ENCODE data around the gene PCDHAC2. TPM values are rescaled to one million over a fixed set of nuclear protein-coding genes. Genes with fewer than 3 reads are reported as not detected.

Gene PCDHAC2
- total RNA-seq, 2 experiments from 2014 or later = not detected

Other genes starting within 250 kb of the PCDHAC2 start
- gene PCDHA1, start 180.3 kb upstream of the PCDHAC2 start, total RNA-seq = not detected
- not detected for gene PCDHA2, start 171.6 kb upstream of the PCDHAC2 start, total RNA-seq
- not detected for gene PCDHA3, start 165.4 kb upstream of the PCDHAC2 start, total RNA-seq
- not detected for gene PCDHA4, start 159.4 kb upstream of the PCDHAC2 start, total RNA-seq
- gene PCDHA5, start 144.9 kb upstream of the PCDHAC2 start, total RNA-seq = not detected
- not detected for gene PCDHA6, start 138.5 kb upstream of the PCDHAC2 start, total RNA-seq
- not detected for gene PCDHA7, start 132.2 kb upstream of the PCDHAC2 start, total RNA-seq
- not detected for gene PCDHA8, start 125.3 kb upstream of the PCDHAC2 start, total RNA-seq
- not detected for gene PCDHA9, start 118.1 kb upstream of the PCDHAC2 start, total RNA-seq
- not detected for gene PCDHA10, start 110.6 kb upstream of the PCDHAC2 start, total RNA-seq
- gene PCDHA11, start 97.5 kb upstream of the PCDHAC2 start, total RNA-seq = not detected
- not detected for gene PCDHA12, start 91.2 kb upstream of the PCDHAC2 start, total RNA-seq
- not detected for gene PCDHA13, start 84.4 kb upstream of the PCDHAC2 start, total RNA-seq
- not detected for gene PCDHAC1, start 40.2 kb upstream of the PCDHAC2 start, total RNA-seq
- not detected for gene PCDHB1, start 84.9 kb downstream of the PCDHAC2 start, total RNA-seq
- not detected for gene PCDHB2, start 128.1 kb downstream of the PCDHAC2 start, total RNA-seq
- gene PCDHB3, start 134.0 kb downstream of the PCDHAC2 start, total RNA-seq = not detected
- gene PCDHB4, start 155.3 kb downstream of the PCDHAC2 start, total RNA-seq = not detected
- not detected for gene PCDHB5, start 168.7 kb downstream of the PCDHAC2 start, total RNA-seq
- gene PCDHB6, start 183.6 kb downstream of the PCDHAC2 start, total RNA-seq = not detected
- not detected for gene PCDHB7, start 206.2 kb downstream of the PCDHAC2 start, total RNA-seq
- not detected for gene PCDHB8, start 211.3 kb downstream of the PCDHAC2 start, total RNA-seq
- not detected for gene PCDHB16, start 215.9 kb downstream of the PCDHAC2 start, total RNA-seq
- not detected for gene PCDHB9, start 220.7 kb downstream of the PCDHAC2 start, total RNA-seq
- not detected for gene PCDHB10, start 225.9 kb downstream of the PCDHAC2 start, total RNA-seq
- not detected for gene PCDHB11, start 233.2 kb downstream of the PCDHAC2 start, total RNA-seq
- not detected for gene PCDHB12, start 242.2 kb downstream of the PCDHAC2 start, total RNA-seq
- gene PCDHB13, start 247.4 kb downstream of the PCDHAC2 start, total RNA-seq = not detected

Measured in activated CD8-positive, alpha-beta memory T cell treated with anti-CD3 and anti-CD28 coated beads for 36 hours (primary cell).